ENCODE data around the gene CFL2.
"Not testable (repeated sequence)": the region's sequence is repeated elsewhere in the genome, so short reads cannot be mapped to it uniquely, and the experiment has no call there.

CFL2 gene

DNA sequence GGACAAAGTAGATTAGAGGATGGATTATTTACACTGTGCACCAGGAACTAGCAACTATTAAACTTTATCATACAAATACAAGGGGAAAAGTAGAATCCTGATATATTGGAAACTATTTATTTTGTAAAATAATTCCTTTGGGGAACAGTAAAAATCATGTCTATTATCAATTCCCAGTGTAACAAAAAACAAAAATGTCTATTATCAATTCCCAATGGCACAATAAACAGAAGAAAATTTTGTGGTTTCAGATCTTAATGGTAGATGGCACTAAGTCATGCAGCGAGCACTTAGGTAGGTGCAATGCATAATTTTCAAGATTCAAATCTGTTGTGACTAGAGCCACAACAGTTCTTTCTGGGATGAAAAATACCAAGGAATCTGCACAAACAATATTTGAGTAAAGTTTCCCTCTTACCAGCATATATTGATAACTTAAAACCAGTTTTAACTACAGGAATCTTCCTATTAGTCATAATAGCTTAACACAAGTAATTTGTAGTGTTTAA, 13.7 kb downstream of the CFL2 start:
- Histone ChIP-seq H3K4me1 (no peaks in the 10 kb centered on the region; the same call in none of the 2 replicates), H3K27me3 (ENCODE audit: low read depth) (no peaks in the 10 kb centered on the region), H3K36me3 (replicated peaks) (no peaks in the 10 kb centered on the region; the same call in 1 of the 2 replicates), H3K4me3 (no peak overlapping the region), H3K9me3 (no peaks in the 10 kb centered on the region)
- no peak for DNase-seq (ENCODE audit: low spot score in 2 of 2)
- in situ Hi-C loops (cut with MboI; ENCODE audit: low sequenced_read_pairs) = no loop called here

DNA sequence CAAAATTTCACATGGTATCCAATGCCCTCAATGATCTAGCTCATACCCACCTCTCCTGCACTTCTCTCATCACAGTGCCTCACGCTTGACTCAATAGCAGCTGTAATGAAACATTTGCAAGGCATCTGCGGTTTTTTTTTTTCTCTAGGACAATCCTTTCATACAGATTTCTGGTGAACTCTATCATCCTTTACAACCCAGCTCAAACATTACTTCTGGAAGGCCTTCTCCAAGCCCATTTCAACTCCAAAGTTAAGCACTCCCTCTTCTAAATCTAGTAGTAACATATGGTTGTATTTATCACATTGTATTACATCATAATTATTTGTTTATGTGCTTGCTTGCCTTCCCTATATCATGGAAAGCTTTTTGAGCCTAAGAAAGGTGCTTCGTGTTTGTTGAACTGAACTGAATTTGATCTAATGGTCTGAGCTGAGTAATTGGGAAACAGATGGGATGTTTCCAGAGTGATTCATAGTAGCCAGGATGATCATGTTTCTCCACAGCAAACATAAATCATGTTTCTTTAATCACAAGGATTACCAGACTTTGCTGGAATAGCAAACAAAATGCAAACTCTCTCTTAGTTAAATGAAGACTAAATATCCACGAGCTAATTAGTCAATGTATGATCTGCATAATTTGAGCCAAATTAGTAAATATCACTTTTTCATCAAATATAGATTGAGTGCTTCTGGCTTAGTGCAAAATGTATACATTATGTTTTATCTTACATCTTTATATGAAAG, 14.3 kb downstream of the CFL2 start:
- Histone ChIP-seq H3K4me1 (no peaks in the 10 kb centered on the region; the same call in none of the 2 replicates), H3K9me3 (no peaks in the 10 kb centered on the region), H3K36me3 (replicated peaks) (no peaks in the 10 kb centered on the region; the same call in 1 of the 2 replicates), H3K4me3 (no peak overlapping the region), H3K27me3 (ENCODE audit: low read depth) (no peaks in the 10 kb centered on the region)
- DNase-seq (ENCODE audit: low spot score in 2 of 2) = no peak
- in situ Hi-C loops (cut with MboI; ENCODE audit: low sequenced_read_pairs) = no loop called here

DNA sequence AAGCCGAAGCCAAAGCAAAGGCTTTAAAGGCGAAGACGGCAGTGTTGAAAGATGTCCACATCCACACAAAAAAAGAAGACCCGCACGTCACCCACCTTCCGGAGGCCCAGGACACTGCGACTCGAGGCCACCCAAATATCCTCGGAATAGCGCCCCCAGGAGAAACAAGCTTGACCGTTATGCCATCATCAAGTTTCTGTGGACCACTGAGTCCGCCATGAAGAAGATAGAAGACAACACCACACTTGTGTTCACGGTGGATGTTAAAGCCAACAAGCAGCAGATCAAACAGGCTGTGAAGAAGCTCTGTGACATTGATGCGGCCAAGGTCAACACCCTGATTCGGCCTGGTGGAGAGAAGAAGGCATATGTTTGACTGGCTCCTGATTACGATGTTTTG, 20.2 kb downstream of the CFL2 start:
- H3K4me1 ChIP-seq; in situ Hi-C loops (cut with MboI; ENCODE audit: low sequenced_read_pairs); H3K4me3 ChIP-seq; H3K36me3 ChIP-seq (replicated peaks); H3K27me3 ChIP-seq (ENCODE audit: low read depth); H3K9me3 ChIP-seq; DNase-seq (ENCODE audit: low spot score in 2 of 2): not testable (repeated sequence)

DNA sequence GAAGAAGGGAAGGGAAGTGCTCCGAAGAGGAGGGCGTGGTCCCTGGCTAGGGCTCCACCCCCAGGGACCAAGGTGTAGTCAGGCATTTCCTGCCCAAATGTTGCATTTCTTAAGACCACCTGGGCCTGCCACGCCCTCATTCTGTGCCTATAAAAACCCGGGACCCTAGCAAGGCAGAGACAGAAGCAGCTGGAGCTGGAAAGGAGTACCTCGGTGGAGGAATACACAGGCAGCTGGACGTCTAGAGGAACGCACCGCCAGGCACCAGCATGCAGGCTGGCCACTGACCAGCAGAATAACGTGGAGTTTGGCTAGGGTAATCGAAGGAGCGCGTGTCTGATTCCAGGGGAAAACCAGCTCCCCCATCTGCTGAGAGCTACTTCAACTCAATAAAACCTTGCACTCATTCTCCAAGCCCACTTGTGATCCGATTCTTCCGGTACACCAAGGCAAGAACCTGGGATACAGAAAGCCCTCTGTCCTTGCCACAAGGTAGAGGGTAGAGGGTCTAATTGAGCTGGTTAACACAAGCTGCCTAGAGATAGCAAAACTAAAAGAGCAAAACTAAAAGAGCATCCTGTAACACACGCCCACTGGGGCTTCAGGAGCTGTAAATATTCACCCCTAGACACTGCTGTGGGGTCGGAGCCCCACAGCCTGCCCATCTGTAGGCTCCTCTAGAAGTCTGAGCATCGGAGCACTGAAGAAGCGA, 21.0 kb downstream of the CFL2 start:
- in situ Hi-C loops (cut with MboI; ENCODE audit: low sequenced_read_pairs) = no loop called here
- Histone ChIP-seq H3K4me3 (no peak overlapping the region), H3K27me3 (ENCODE audit: low read depth) (no peaks in the 10 kb centered on the region), H3K36me3 (replicated peaks) (no peaks in the 10 kb centered on the region; the same call in 1 of the 2 replicates), H3K4me1 (peaks cover 7% of the 10 kb centered on the region), H3K9me3 (no peaks in the 10 kb centered on the region)
- DNase-seq (ENCODE audit: low spot score in 2 of 2) = peak in 1 of 2 experiments; percentile 48

DNA sequence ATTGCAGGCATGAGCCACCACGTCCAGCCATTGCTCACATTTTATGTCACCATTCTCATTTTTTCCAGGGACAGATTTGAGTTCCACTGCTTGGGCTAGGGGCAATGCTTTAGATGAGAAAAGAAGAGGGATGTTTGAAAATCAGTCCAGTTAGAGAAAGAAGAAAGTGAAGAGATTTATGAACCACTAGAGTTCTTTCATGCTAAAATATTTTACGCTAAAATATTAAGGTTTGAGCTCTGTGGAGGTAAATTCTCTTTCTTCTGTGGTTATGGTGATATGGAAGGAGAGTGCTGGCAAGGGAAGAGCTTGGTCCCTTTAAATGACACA, 21.5 kb downstream of the CFL2 start:
- H3K27me3 ChIP-seq (ENCODE audit: low read depth) = no peaks in the 10 kb centered on the region
- no peak overlapping the region for H3K4me3 ChIP-seq
- no peaks in the 10 kb centered on the region for H3K36me3 ChIP-seq (replicated peaks)
- peaks cover 12% of the 10 kb centered on the region for H3K4me1 ChIP-seq
- no peaks in the 10 kb centered on the region for H3K9me3 ChIP-seq
- in situ Hi-C loops (cut with MboI; ENCODE audit: low sequenced_read_pairs) = no loop called here
- DNase-seq (ENCODE audit: low spot score in 2 of 2) = no peak

GRCh38 chr14:34692348-34692747, 22.0 kb downstream of the CFL2 start:
- peaks cover 12% of the 10 kb centered on the region for H3K4me1 ChIP-seq
- in situ Hi-C loops (cut with MboI; ENCODE audit: low sequenced_read_pairs) = no loop called here
- H3K36me3 ChIP-seq (replicated peaks) = no peaks in the 10 kb centered on the region
- no peaks in the 10 kb centered on the region for H3K9me3 ChIP-seq
- DNase-seq (ENCODE audit: low spot score in 2 of 2) = no peak
- no peak overlapping the region for H3K4me3 ChIP-seq
- no peaks in the 10 kb centered on the region for H3K27me3 ChIP-seq (ENCODE audit: low read depth)

- in situ Hi-C loops (cut with MboI; ENCODE audit: low sequenced_read_pairs) = no loop called here
- Histone ChIP-seq H3K4me3 (no peak overlapping the region), H3K36me3 (replicated peaks) (no peaks in the 10 kb centered on the region), H3K4me1 (peaks cover 12% of the 10 kb centered on the region), H3K27me3 (ENCODE audit: low read depth) (no peaks in the 10 kb centered on the region), H3K9me3 (no peaks in the 10 kb centered on the region)
- no peak for DNase-seq (ENCODE audit: low spot score in 2 of 2)
Measured at GRCh38 chr14:34691206-34691605, 23.2 kb downstream of the CFL2 start.

DNA sequence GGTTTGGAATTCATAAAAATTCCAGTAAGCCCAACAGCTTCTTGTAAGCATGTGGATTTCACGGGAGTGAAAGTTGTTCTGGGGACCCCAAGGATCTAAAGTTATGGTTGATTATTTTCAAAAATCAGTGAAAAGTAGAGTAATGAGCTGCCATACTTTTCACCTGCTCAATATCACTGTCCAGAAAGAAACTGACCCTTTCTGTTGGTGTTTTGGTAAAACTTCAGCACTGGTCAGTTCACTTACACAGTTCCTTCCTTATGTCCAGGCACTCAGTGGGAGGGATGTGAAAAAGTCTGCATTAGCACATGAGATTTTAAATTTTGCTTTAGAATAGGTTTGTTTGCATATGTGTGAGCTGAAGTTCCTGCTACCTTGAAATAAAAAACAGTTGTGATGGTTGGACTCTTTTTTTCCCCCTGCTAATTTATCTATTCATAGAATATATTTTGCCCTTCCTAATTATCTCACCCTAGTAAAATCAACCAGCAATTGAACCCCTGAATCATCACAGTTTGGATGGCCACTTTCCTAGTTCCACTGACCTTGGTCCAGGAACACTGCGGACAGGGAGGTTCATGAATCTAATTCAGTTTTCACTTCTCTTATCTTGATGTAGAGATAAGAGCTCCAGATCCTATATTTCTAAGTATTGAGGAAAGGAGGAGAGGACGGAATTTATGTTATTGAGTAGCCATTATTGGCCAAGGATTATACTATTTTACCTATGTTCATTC, 25.8 kb downstream of the CFL2 start:
- Histone ChIP-seq H3K27me3 (ENCODE audit: low read depth) (no peaks in the 10 kb centered on the region), H3K36me3 (replicated peaks) (no peaks in the 10 kb centered on the region), H3K4me1 (peaks cover 12% of the 10 kb centered on the region), H3K4me3 (no peak overlapping the region), H3K9me3 (no peaks in the 10 kb centered on the region)
- DNase-seq (ENCODE audit: low spot score in 2 of 2) = no peak
- in situ Hi-C loops (cut with MboI; ENCODE audit: low sequenced_read_pairs) = no loop called here

- DNase-seq (ENCODE audit: low spot score in 2 of 2) = no peak
- in situ Hi-C loops (cut with MboI; ENCODE audit: low sequenced_read_pairs) = no loop called here
- H3K9me3 ChIP-seq = no peaks in the 10 kb centered on the region
- peaks cover 19% of the 10 kb centered on the region for H3K4me1 ChIP-seq
- H3K27me3 ChIP-seq (ENCODE audit: low read depth) = no peaks in the 10 kb centered on the region
- no peaks in the 10 kb centered on the region for H3K36me3 ChIP-seq (replicated peaks)
- H3K4me3 ChIP-seq = no peak overlapping the region
Measured at GRCh38 chr14:34685819-34686428, 28.5 kb downstream of the CFL2 start.

DNA sequence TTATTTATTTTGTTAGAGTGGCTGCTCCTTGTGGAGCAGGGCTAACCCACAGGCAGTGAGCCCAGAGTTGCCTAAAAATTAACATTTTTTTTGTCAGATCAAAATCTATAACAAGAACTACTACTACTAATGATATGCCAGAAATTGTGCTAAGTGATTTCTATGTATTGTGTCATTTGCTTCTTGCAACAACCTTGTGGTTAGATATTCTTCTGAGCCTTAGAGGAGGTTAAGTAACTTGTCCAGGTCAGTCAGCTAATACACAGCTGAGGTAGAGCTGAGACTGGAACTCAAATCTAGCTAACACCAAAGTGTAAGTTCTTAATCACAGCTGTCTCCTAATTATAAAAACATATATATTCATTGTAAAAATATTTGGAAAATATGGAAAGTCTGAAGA, 29.8 kb downstream of the CFL2 start:
- Histone ChIP-seq H3K9me3 (no peaks in the 10 kb centered on the region), H3K36me3 (replicated peaks) (no peaks in the 10 kb centered on the region), H3K4me1 (peaks cover 19% of the 10 kb centered on the region), H3K27me3 (ENCODE audit: low read depth) (no peaks in the 10 kb centered on the region), H3K4me3 (no peak overlapping the region)
- in situ Hi-C loops (cut with MboI; ENCODE audit: low sequenced_read_pairs) = no loop called here
- DNase-seq (ENCODE audit: low spot score in 2 of 2) = no peak

DNA sequence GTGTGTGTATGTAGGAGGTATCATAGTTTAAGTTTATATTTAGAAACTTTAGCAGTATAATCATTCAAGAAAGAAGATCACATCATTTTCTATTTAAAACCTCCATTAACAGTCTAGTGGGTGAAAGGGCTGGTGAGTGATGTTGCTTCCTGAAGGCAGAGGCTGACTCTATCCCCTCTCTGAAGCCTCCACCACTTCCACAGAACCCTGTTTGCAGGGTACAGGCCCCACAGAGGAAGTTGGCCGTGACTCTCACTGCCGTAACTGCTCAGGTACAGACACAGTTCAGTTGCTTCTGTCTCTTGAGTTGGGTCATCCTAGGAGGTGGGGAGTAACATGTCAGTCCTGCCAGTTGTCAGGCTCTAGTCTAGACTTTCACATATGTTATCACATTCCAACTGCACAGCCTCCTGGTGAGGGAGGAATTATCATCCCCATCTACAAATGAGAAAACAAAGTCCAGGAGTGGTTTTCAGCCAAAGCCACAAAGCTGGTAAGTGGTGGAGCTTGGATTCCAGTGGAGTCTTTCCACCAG, 31.5 kb downstream of the CFL2 start:
- H3K27me3 ChIP-seq (ENCODE audit: low read depth) = no peaks in the 10 kb centered on the region
- peaks cover 16% of the 10 kb centered on the region for H3K4me1 ChIP-seq
- no peaks in the 10 kb centered on the region for H3K36me3 ChIP-seq (replicated peaks)
- H3K9me3 ChIP-seq = no peaks in the 10 kb centered on the region
- no peak for DNase-seq (ENCODE audit: low spot score in 2 of 2)
- in situ Hi-C loops (cut with MboI; ENCODE audit: low sequenced_read_pairs) = no loop called here
- no peak overlapping the region for H3K4me3 ChIP-seq

GRCh38 chr14:34680806-34681479, 33.5 kb downstream of the CFL2 start:
- DNase-seq (ENCODE audit: low spot score in 2 of 2) = no peak
- Histone ChIP-seq H3K27me3 (ENCODE audit: low read depth) (no peaks in the 10 kb centered on the region), H3K4me3 (no peak overlapping the region), H3K9me3 (no peaks in the 10 kb centered on the region), H3K4me1 (peaks cover 19% of the 10 kb centered on the region), H3K36me3 (replicated peaks) (no peaks in the 10 kb centered on the region)
- in situ Hi-C loops (cut with MboI; ENCODE audit: low sequenced_read_pairs) = no loop called here

- H3K27me3 ChIP-seq (ENCODE audit: low read depth) = no peaks in the 10 kb centered on the region
- in situ Hi-C loops (cut with MboI; ENCODE audit: low sequenced_read_pairs) = loop anchor here (5.0 to 10.0 kb wide), 2 partner anchors 34 to 736 kb away; partner anchors contain the start of gene CFL2
- peaks cover 19% of the 10 kb centered on the region for H3K4me1 ChIP-seq
- H3K36me3 ChIP-seq (replicated peaks) = no peaks in the 10 kb centered on the region
- no peak overlapping the region for H3K4me3 ChIP-seq
- H3K9me3 ChIP-seq = peaks cover 1% of the 10 kb centered on the region; the same call in 1 of the 2 replicates
- DNase-seq (ENCODE audit: low spot score in 2 of 2) = no peak
Measured at GRCh38 chr14:34678735-34679134, 35.7 kb downstream of the CFL2 start.

Data from HAP-1 (cell line).